AG08395 (cell line): ENCODE data around the gene GNB5.

ENCODE experiments used
- DNase-seq: peaks from one replicate; pipeline ENCODE4 v3.0.0; 2012; ENCODE audit warnings: mixed read lengths, low spot score

GNB5 gene

GRCh38 chr15:52207191-52207590 is 16.0 kb upstream of the GNB5 start:
- DNase-seq, result no peak

GRCh38 chr15:52206446-52206845 is 15.3 kb upstream of the GNB5 start:
- no peak for DNase-seq

- DNase-seq, result no peak
These were observed 13.5 kb upstream of the GNB5 start for GRCh38 chr15:52204657-52205056.

- DNase-seq, result no peak
These were observed 9.7 kb upstream of the GNB5 start for GRCh38 chr15:52200831-52201365.

GRCh38 chr15:52199271-52199670 is 8.1 kb upstream of the GNB5 start:
- DNase-seq, result no peak

GRCh38 chr15:52196891-52197290 is 5.7 kb upstream of the GNB5 start:
- DNase-seq, result no peak

GRCh38 chr15:52193791-52194190 is 2.6 kb upstream of the GNB5 start:
- DNase-seq, result peak; percentile 9

GRCh38 chr15:52193321-52193720 is 2.1 kb upstream of the GNB5 start:
- DNase-seq, result no peak

GRCh38 chr15:52186651-52187486 is 4.3 kb downstream of the GNB5 start:
- no peak for DNase-seq

- DNase-seq, result no peak
These were observed 6.0 kb downstream of the GNB5 start for GRCh38 chr15:52185151-52185561.

GRCh38 chr15:52184721-52185120 is 6.5 kb downstream of the GNB5 start:
- no peak for DNase-seq

- DNase-seq, result peak; percentile 35
These were observed 7.5 kb downstream of the GNB5 start for GRCh38 chr15:52183562-52184173.

- no peak for DNase-seq
These were observed 9.0 kb downstream of the GNB5 start for GRCh38 chr15:52181938-52182780.

GRCh38 chr15:52180851-52181450 is 10.2 kb downstream of the GNB5 start:
- DNase-seq, result no peak

GRCh38 chr15:52180196-52180835 is 10.9 kb downstream of the GNB5 start:
- DNase-seq, result no peak

- peak; percentile 89 for DNase-seq
These were observed 11.7 kb downstream of the GNB5 start for GRCh38 chr15:52179278-52180195.

- peak; percentile 5 for DNase-seq
These were observed 12.4 kb downstream of the GNB5 start for GRCh38 chr15:52178765-52179164.

GRCh38 chr15:52172869-52173268 is 18.3 kb downstream of the GNB5 start:
- no peak for DNase-seq

- DNase-seq, result no peak
These were observed 19.4 kb downstream of the GNB5 start for GRCh38 chr15:52171807-52172206.

- DNase-seq, result peak; percentile 26
These were observed 19.8 kb downstream of the GNB5 start for GRCh38 chr15:52171386-52171785.
